DND-41 (cell line): ENCODE measurements around the gene LYZ.

Experiments used
- ATAC-seq: fragments of 200-7000 bp; cut with Tn5 transposase; 3 replicates; pipeline ENCODE4 v1.9.1; 2021; ENCODE audit warnings: low read depth; ENCODE audit not compliant: insufficient read depth
- DNase-seq: peaks from one replicate; pipeline ENCODE4 v3.0.0-alpha.2; 2020
- H2AFZ ChIP-seq: 2 replicates; pipeline ENCODE4 v1.6.0; 2012; ENCODE audit warnings: low read depth, low read length
- H3K27ac ChIP-seq: 2 replicates; pipeline ENCODE4 v1.5.1; 2012; ENCODE audit warnings: low read length, inconsistent platforms
- H3K27me3 ChIP-seq: fragments of 200-600 bp; sonication (generic); 2 replicates; pipeline ENCODE4 v1.6.0; 2012; ENCODE audit warnings: low read length, mild to moderate bottlenecking, inconsistent platforms; ENCODE audit not compliant: insufficient read depth, poor library complexity
- H3K36me3 ChIP-seq: 2 replicates; pipeline ENCODE4 v1.5.1; 2012; ENCODE audit warnings: low read length, inconsistent platforms; ENCODE audit not compliant: insufficient read depth
- H3K4me1 ChIP-seq: 2 replicates; pipeline ENCODE4 v1.5.1; 2012; ENCODE audit warnings: mild to moderate bottlenecking, low read length; ENCODE audit not compliant: insufficient read depth
- H3K4me2 ChIP-seq: 2 replicates; pipeline ENCODE4 v1.6.0; 2012; ENCODE audit warnings: mild to moderate bottlenecking, moderate library complexity, low read length, inconsistent platforms; ENCODE audit not compliant: insufficient read depth
- H3K4me3 ChIP-seq, 2 experiments: fragments of 200-600 bp in 1 of 2; shearing (Covaris generic) in 1 of 2; 2 replicates each; pipeline ENCODE4 v1.5.1; 2012 to 2016; ENCODE audit warnings: inconsistent platforms in 2 of 2, low read length in 2 of 2, mild to moderate bottlenecking in 2 of 2, low read depth in 1 of 2, moderate library complexity in 1 of 2
- H3K79me2 ChIP-seq: 2 replicates; pipeline ENCODE4 v1.6.0; 2012; ENCODE audit warnings: low read length, inconsistent platforms; ENCODE audit not compliant: insufficient read depth
- H3K9ac ChIP-seq: 2 replicates; pipeline ENCODE4 v1.6.0; 2012; ENCODE audit warnings: low read depth, mild to moderate bottlenecking, inconsistent platforms, low read length, moderate library complexity
- H3K9me3 ChIP-seq: 2 replicates; pipeline ENCODE4 v1.5.1; 2012; ENCODE audit warnings: low read length, moderate library complexity, mild to moderate bottlenecking, inconsistent platforms; ENCODE audit not compliant: insufficient read depth, severe bottlenecking
- H4K20me1 ChIP-seq: 2 replicates; pipeline ENCODE4 v1.6.0; 2012; ENCODE audit warnings: low read length; ENCODE audit not compliant: insufficient read depth
- EZH2 ChIP-seq: IDR thresholded peaks from 3 replicates; pipeline ENCODE4 v1.6.1; 2012; ENCODE audit warnings: borderline replicate concordance, low read depth, mild to moderate bottlenecking, moderate library complexity, low read length, inconsistent platforms; ENCODE audit not compliant: severe bottlenecking
- TF ChIP-seq, protein P1 (sequence below): IDR thresholded peaks from 2 replicates; pipeline ENCODE4 v1.5.1; 2012; ENCODE audit warnings: borderline replicate concordance, low read length, moderate library complexity, mild to moderate bottlenecking; ENCODE audit not compliant: poor library complexity, severe bottlenecking; ENCODE audit errors: extremely low read depth

The LYZ gene

GRCh38 chr12:69318225-69318624, 30.0 kb upstream of the LYZ start:
- Histone ChIP-seq H3K9me3 (no peaks in the 10 kb centered on the region), H3K4me2 (no peak overlapping the region), H3K36me3 (no peaks in the 10 kb centered on the region), H4K20me1 (no peaks in the 10 kb centered on the region), H2AFZ (no peak overlapping the region), H3K9ac (no peak overlapping the region), H3K79me2 (no peaks in the 10 kb centered on the region), H3K27ac (no peak overlapping the region), H3K4me1 (no peaks in the 10 kb centered on the region), H3K4me3 (no peak overlapping the region), H3K27me3 (no peaks in the 10 kb centered on the region)
- TF ChIP-seq, protein P1, sequence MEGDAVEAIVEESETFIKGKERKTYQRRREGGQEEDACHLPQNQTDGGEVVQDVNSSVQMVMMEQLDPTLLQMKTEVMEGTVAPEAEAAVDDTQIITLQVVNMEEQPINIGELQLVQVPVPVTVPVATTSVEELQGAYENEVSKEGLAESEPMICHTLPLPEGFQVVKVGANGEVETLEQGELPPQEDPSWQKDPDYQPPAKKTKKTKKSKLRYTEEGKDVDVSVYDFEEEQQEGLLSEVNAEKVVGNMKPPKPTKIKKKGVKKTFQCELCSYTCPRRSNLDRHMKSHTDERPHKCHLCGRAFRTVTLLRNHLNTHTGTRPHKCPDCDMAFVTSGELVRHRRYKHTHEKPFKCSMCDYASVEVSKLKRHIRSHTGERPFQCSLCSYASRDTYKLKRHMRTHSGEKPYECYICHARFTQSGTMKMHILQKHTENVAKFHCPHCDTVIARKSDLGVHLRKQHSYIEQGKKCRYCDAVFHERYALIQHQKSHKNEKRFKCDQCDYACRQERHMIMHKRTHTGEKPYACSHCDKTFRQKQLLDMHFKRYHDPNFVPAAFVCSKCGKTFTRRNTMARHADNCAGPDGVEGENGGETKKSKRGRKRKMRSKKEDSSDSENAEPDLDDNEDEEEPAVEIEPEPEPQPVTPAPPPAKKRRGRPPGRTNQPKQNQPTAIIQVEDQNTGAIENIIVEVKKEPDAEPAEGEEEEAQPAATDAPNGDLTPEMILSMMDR: no peak
- no peak for TF ChIP-seq EZH2
- no peak for DNase-seq
- ATAC-seq: no peak

DNA sequence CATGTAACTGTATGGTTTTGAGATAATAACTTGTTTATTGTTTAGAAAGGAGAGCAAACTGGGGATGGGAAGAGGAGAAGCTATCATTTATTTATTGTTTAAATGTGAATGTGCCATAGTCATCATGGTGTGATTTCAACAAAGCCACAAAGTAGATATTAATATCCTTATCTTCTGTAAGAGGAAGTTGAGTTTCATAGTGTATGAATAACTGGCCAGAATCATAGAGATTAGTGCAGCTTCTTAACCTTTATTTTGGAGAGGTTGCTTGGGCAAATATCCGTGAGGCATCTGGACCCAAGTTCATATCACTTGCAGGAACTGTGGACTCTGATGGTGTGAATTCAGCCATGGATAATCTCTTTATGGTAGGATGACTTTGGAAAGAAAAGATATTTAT, 26.8 kb upstream of the LYZ start:
- Histone ChIP-seq H3K79me2 (no peaks in the 10 kb centered on the region), H3K27me3 (no peaks in the 10 kb centered on the region), H3K9ac (no peak overlapping the region), H3K4me3 (no peak overlapping the region), H4K20me1 (no peaks in the 10 kb centered on the region), H3K4me2 (no peak overlapping the region), H3K27ac (no peak overlapping the region), H3K9me3 (no peaks in the 10 kb centered on the region), H3K4me1 (no peaks in the 10 kb centered on the region), H3K36me3 (no peaks in the 10 kb centered on the region), H2AFZ (no peak overlapping the region)
- no peak for DNase-seq
- no peak for TF ChIP-seq EZH2
- TF ChIP-seq, protein P1: no peak
- ATAC-seq: no peak

- TF ChIP-seq, protein P1: no peak
- no peak for TF ChIP-seq EZH2
- H3K79me2 ChIP-seq: no peaks in the 10 kb centered on the region
- no peaks in the 10 kb centered on the region for H4K20me1 ChIP-seq
- no peak overlapping the region for H2AFZ ChIP-seq
- no peak for DNase-seq
- H3K4me3 ChIP-seq: no peak overlapping the region
- no peaks in the 10 kb centered on the region for H3K4me1 ChIP-seq
- ATAC-seq: peak; percentile 79
- no peaks in the 10 kb centered on the region for H3K9me3 ChIP-seq
- H3K9ac ChIP-seq: no peak overlapping the region
- no peak overlapping the region for H3K4me2 ChIP-seq
- peaks cover 12% of the 10 kb centered on the region for H3K27me3 ChIP-seq
- no peaks in the 10 kb centered on the region for H3K36me3 ChIP-seq
- H3K27ac ChIP-seq: no peak overlapping the region
Observed at GRCh38 chr12:69324797-69325466, 23.2 kb upstream of the LYZ start.

DNA sequence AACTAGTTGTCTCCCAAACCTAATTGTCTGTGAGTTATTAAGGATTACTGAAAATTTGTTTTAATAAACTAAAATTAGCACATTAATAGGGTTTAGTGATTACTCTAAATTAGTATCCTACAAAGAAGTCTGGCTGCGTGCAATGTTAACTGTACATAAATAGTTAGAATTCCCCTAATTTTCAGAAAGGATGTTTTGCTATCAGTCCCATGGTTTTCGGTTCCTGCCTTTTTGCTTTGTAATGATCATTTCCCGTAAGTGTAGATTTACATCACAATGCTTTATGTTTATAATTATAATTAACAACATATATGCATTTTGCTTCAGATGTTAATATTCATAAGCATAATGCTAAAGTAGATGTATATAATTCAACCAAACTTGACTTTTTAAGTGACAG, 19.8 kb upstream of the LYZ start:
- Histone ChIP-seq H4K20me1 (no peaks in the 10 kb centered on the region), H3K4me2 (no peak overlapping the region), H3K27me3 (peaks cover 15% of the 10 kb centered on the region), H3K9me3 (no peaks in the 10 kb centered on the region), H3K4me3 (no peak overlapping the region), H3K79me2 (no peaks in the 10 kb centered on the region), H3K9ac (no peak overlapping the region), H2AFZ (no peak overlapping the region), H3K36me3 (no peaks in the 10 kb centered on the region), H3K27ac (no peak overlapping the region), H3K4me1 (peaks cover 16% of the 10 kb centered on the region)
- no peak for DNase-seq
- TF ChIP-seq, protein P1: no peak
- no peak for TF ChIP-seq EZH2
- no peak for ATAC-seq
